Heart right ventricle (tissue), 16 donors: Measurements from ENCODE around the gene CDC123. TPM values are rescaled to one million over a fixed set of nuclear protein-coding genes. Genes with fewer than 3 reads are reported as not detected.
"Not testable (repeated sequence)": the region's sequence is repeated elsewhere in the genome, so short reads cannot be mapped to it uniquely, and the experiment has no call there.

Experiments
- ATAC-seq, 8 donors: fragments of 200-7000 bp; cut with Tn5 transposase; one replicate each; pipeline ENCODE4 v1.9.1; 2020; ENCODE audit warnings: mild to moderate bottlenecking in 8 of 8, moderate library complexity in 8 of 8, moderate number of reproducible peaks in 1 of 8
- DNase-seq, 2 donors: peaks; one replicate each; pipeline ENCODE4 v3.0.0-alpha.2; 2020
- H3K27ac ChIP-seq, 10 donors: fragments of 200-600 bp; sonication (generic) in 2 of 10; one replicate each; pipeline versions ENCODE4 v1.5.0 to v1.8.0; 2020 to 2022; ENCODE audit warnings: mild to moderate bottlenecking in 3 of 10
- H3K27me3 ChIP-seq, 7 donors: fragments of 200-600 bp; one replicate each; pipeline ENCODE4 v1.8.0; 2021 to 2022; ENCODE audit warnings: mild to moderate bottlenecking in 2 of 7
- H3K36me3 ChIP-seq, 9 donors: fragments of 200-600 bp; sonication (generic) in 1 of 9; one replicate each; pipeline versions ENCODE4 v1.5.0 to v1.8.0; 2020 to 2022; ENCODE audit warnings: mild to moderate bottlenecking in 2 of 9
- H3K4me1 ChIP-seq, 9 donors: fragments of 200-600 bp; sonication (generic) in 1 of 9; one replicate each; pipeline versions ENCODE4 v1.5.0 to v1.8.0; 2020 to 2022; ENCODE audit warnings: mild to moderate bottlenecking in 4 of 9
- H3K4me3 ChIP-seq, 10 donors: fragments of 200-600 bp; sonication (generic) in 2 of 10; one replicate each; pipeline versions ENCODE4 v1.5.0 to v1.8.0; 2020 to 2022; ENCODE audit warnings: mild to moderate bottlenecking in 7 of 10, moderate library complexity in 2 of 10
- H3K9me3 ChIP-seq, 11 donors: fragments of 200-600 bp in 10 of 11; sonication (generic) in 2 of 11; one replicate each; pipeline versions ENCODE4 v1.5.0 to v1.8.0; 2013 to 2022; ENCODE audit warnings: mild to moderate bottlenecking in 2 of 11, control low read depth in 1 of 11, moderate library complexity in 1 of 11
- whole genome bisulfite sequencing, 2 donors: extraction: QIAGEN DNeasy Blood & Tissue Kit; methylation state at CpG; one replicate each; pipeline ENCODE4 v1.1.7; 2013; ENCODE audit warnings: inconsistent platforms in 1 of 2; 5-methylcytosine and 5-hydroxymethylcytosine counted together
- intact Hi-C, 10 donors: fragments of 100-400 bp; cut with DNase I; formaldehyde crosslinking; loops; one replicate each; pipeline versions ENCODE4 v1.11.1 to v1.14.2; 2022
- polyA plus RNA-seq, 2 donors: library from polyadenylated mRNA; stranded (reverse); fragments of 200-250 nt; gene quantifications; one replicate each; pipeline ENCODE4 v1.2.3, GENCODE V29; 2013
- total RNA-seq, 10 donors: library from RNA; stranded (reverse); fragmentation: NEBNext Ultra II Directional in 3 of 10; extraction: Animal tissue kit (Norgen Biotek cat#: 25700) in 3 of 10; gene quantifications; one replicate each; pipeline versions ENCODE4 v1.2.1 to v1.2.4, GENCODE V29; 2021 to 2023
- TF ChIP-seq, protein P1 (sequence below), 9 donors: fragments of 200-600 bp; sonication (generic) in 2 of 9; IDR thresholded peaks; one replicate each; pipeline versions ENCODE4 v1.5.0 to v1.8.0; 2021 to 2022; ENCODE audit warnings: antibody characterized with exemption in 9 of 9, mild to moderate bottlenecking in 5 of 9, moderate library complexity in 1 of 9
- donor health status: Arrhythmogenic right ventricular cardiomyopathy.
- donor health status: ischemic (EF 13 %, LVEDD 7.1; RV severe dilation, severe dysfunction).
- donor health status: healthy with polysubstance abuse.
- donor health status: DM: no; HTN: yes; CAD: no.
- donor health status: DM: no; HTN: no; CAD: no.
- donor health status: ischemic (EF 25% LVEDD 6.9; RV normal size, moderate dysfunction).
- donor health status: ischemic (EF 25% LVEDD 5.7; RV mildly dilated, moderate dysfunction).
- donor health status: healthy.
- donor health status: DM: yes; HTN: yes; CAD: no.
- donor health status: Ischemic cardiomyopathy.
- donor health status: ischemic (EF 35%, LVEDD 5.7; RV mildly dilated, moderate dysfunction).
- donor health status: nonischemic (EF 11% LVEDD 7.7; RV severe dilation, severe dysfunction).
- donor health status: DM: yes; HTN: yes; CAD: no.
- donor health status: PGD.
- donor health status: ischemic (EF 29% LVEDD 5.4; RV normal size, mild dysfunction).
- donor health status: nonischemic (EF 23%, LVEDD 6.1; RV moderate dilation, normal function).

The CDC123 gene
- total and polyA plus RNA-seq, 12 donors: 22.2 to 57.6 (median 47.0) TPM

DNA sequence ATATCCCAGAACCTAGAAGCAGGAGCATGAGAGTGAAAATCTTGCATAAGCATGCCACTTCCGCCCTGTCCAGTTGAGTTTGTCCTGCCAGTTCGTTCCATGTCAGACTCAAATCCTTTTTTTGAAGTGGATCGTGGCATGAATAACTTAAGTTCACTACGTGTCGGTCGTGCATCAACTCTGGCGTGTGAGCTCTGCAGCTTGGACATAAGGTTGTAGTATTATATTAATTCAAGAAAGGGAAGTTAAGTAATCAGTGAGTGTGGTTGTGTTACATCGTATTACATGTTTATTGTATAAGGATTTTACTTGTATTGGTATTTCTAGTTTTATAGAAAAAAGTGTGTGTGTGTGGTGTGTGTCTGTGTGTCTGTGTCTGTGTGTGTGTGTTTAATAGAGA is 23.0 kb downstream of the CDC123 start:
- H3K4me1 ChIP-seq: peaks cover 0 to 43% (median 25%) of the 10 kb centered on the region in 9 donors
- ATAC-seq (no peak), DNase-seq (no peak)
- 88 to 90% methylated on average over 8 of the region's 8 CpGs for WGBS, 2 donors
- intact Hi-C loops: loop anchor here in 3 of 10 donors (5.0 kb wide), 1 partner anchor 493 kb away; no protein-coding TSS in a partner anchor
- peak overlapping the region in 1 of 10 donors; percentile 32 for H3K27ac ChIP-seq
- peaks cover 0 to 75% (median 23%) of the 10 kb centered on the region in 9 donors for H3K36me3 ChIP-seq
- H3K27me3 ChIP-seq: no peaks in the 10 kb centered on the region
- TF ChIP-seq, protein P1, sequence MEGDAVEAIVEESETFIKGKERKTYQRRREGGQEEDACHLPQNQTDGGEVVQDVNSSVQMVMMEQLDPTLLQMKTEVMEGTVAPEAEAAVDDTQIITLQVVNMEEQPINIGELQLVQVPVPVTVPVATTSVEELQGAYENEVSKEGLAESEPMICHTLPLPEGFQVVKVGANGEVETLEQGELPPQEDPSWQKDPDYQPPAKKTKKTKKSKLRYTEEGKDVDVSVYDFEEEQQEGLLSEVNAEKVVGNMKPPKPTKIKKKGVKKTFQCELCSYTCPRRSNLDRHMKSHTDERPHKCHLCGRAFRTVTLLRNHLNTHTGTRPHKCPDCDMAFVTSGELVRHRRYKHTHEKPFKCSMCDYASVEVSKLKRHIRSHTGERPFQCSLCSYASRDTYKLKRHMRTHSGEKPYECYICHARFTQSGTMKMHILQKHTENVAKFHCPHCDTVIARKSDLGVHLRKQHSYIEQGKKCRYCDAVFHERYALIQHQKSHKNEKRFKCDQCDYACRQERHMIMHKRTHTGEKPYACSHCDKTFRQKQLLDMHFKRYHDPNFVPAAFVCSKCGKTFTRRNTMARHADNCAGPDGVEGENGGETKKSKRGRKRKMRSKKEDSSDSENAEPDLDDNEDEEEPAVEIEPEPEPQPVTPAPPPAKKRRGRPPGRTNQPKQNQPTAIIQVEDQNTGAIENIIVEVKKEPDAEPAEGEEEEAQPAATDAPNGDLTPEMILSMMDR (IDR thresholded peaks at IDR 0.05): no peak
- H3K9me3 ChIP-seq: no peaks in the 10 kb centered on the region
- H3K4me3 ChIP-seq: no peak overlapping the region

DNA sequence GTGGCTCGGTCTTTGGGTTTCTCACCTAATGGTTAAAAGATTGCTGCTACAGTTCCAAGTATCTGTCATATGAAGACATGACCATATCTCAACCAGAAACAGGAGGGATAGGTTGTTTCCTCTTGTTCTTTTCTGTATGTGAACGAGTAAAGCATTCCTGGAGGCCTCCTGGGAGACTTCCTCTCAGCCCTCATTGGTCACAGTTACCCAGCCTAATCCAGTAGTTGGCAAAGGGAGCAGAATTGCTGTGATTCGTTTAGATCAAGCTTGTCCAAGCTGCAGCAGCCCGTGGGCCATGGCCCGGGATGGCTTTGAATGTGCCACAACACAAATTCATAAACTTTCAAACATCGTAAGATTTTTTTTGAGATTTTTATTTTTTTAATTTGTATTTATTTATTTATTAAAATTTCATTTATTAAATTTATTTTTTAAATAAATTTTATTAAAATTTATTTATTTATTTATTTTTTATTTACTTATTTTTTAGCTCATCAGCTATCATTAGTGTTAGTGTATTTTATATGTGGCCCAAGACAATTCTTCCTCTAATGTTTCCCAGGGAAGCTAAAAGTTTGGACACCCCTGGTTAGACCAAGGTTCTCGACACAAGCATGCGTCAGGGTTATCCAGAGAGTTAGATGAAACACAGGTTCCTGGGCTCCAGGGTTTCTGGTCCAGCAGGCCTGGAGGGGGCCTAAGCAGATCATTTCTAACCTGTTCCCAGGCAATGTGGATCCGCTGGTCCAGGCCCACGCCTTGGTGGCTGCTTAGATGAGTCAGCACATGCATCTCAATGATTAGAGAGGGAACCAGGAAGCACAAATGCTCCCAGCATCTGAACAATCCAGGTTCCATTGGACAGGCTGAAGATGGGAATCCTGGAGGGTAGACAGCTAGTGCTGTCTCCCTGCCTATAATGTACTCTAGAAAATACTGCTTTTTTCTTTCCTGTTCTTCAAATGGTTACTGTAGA is 25.6 kb downstream of the CDC123 start:
- WGBS, 2 donors: 82 to 86% methylated on average over 10 of the region's 10 CpGs
- Histone ChIP-seq H3K36me3 (peaks cover 0 to 93% (median 23%) of the 10 kb centered on the region in 9 donors), H3K4me1 (peaks cover 0 to 31% (median 12%) of the 10 kb centered on the region in 9 donors), H3K9me3 (no peaks in the 10 kb centered on the region), H3K4me3 (no peak overlapping the region), H3K27ac (peak overlapping the region in 3 of 10 donors; percentile 29 to 45 (median 36)), H3K27me3 (no peaks in the 10 kb centered on the region)
- TF ChIP-seq, protein P1 (IDR thresholded peaks at IDR 0.05): no peak
- intact Hi-C loops: no loop called here
- DNase-seq (no peak), ATAC-seq (peak in 1 of 8 donors; percentile 11)

DNA sequence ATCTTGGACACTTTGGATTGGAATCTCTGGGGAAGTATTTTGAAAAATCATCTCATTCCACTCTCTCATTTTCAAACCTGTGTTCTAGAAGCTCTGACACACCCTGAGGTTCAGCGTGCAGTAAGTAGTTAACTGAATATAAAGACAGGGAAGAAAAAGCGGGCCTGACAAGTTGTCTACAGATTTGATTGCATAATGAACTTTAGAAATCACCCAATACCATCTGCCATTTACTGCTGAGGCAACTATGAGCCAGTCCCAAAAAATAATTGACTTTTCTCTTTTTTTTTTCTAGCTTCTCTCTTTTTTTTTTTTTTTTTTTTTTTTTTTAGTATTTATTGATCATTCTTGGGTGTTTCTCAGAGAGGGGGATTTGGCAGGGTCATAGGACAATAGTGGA is 29.5 kb downstream of the CDC123 start:
- intact Hi-C loops: no loop called here
- TF ChIP-seq, protein P1 (IDR thresholded peaks at IDR 0.05): no peak
- 96 to 100% methylated on average over 2 of the region's 2 CpGs for WGBS, 2 donors
- ATAC-seq: no peak
- Histone ChIP-seq H3K4me1 (peaks cover 0 to 24% (median 6%) of the 10 kb centered on the region in 9 donors), H3K4me3 (no peak overlapping the region), H3K9me3 (no peaks in the 10 kb centered on the region), H3K27me3 (no peaks in the 10 kb centered on the region), H3K36me3 (peaks cover 0 to 86% (median 6%) of the 10 kb centered on the region in 9 donors), H3K27ac (no peak overlapping the region)
- no peak for DNase-seq

DNA sequence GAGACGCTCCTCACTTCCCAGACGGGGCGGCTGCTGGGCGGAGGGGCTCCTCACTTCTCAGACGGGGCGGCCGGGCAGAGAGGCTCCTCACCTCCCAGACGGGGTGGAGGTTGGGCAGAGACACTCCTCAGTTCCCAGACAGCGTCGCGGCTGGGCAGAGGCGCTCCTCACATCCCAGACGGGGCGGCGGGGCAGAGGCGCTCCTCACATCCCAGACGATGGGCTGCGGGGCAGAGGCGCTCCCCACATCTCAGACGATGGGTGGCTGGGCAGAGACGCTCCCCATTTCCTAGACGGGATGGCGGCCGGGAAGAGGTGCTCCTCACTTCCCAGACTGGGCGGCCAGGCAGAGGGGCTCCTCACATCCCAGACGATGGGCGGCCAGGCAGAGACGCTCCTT is 30.4 kb downstream of the CDC123 start:
- H3K27ac ChIP-seq, H3K9me3 ChIP-seq, H3K27me3 ChIP-seq, ATAC-seq, intact Hi-C loops, DNase-seq, H3K4me3 ChIP-seq: not testable (repeated sequence)
- Histone ChIP-seq H3K36me3 (peaks cover 0 to 89% (median 16%) of the 10 kb centered on the region in 9 donors), H3K4me1 (peaks cover 0 to 14% (median 3%) of the 10 kb centered on the region in 9 donors)
- 96 to 97% methylated on average over 22 to 28 of the region's 28 CpGs for WGBS, 2 donors
